GM12874 (cell line): Measurements from ENCODE around the gene OSBPL9.

Experiments
- CTCF ChIP-seq: IDR thresholded peaks from 2 replicates; pipeline ENCODE4 v1.5.1; 2011; ENCODE audit warnings: low read depth, mild to moderate bottlenecking, control low read depth, low read length, moderate library complexity; ENCODE audit not compliant: insufficient read depth

OSBPL9 gene

DNA sequence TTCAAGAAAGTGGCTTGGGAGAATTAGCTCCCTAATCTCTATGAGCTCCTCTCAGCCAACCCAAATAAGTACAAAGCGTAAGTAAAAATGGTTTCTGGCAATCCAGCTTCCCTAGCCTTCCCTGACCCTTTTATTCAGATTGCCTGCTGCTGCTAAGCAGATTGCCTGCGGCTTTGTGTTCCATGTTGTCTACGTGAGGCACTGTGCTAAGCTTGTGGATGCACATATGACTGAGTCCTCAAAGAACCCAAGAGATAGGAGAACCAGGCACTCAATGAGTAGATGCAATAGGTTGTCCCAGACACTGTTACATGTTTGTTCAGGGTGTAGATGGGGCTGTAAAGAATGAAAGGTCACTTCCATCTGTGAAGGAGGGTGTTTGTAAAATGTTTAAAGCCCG lies 6.3 kb upstream of the OSBPL9 start:
- no peak for TF ChIP-seq CTCF

DNA sequence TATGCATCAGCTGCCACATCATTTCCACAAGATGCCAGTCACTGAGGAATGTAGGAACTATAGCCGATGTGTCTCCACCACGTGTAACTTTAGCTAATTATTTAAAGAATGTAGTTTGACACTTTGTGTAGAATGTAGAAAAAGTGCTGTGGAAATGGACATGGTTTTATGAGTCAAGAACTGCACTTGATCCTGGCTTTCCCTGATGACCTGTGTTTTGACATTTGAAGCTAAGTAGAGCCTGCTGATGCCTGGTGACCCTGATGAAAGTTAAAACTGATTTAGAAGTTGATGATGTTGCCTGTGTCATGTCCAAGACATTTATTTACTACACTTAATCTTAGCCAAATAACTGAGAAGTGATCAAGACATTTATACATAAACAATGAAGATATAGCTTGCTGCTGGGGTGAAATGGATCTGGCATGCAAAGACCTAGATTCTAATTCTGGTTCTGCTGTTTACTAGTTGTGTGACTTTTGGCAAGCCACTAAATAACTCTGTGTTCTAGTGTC lies 4.4 kb upstream of the OSBPL9 start:
- no peak for TF ChIP-seq CTCF

GRCh38 chr1:51615780-51616291 lies 1.1 kb upstream of the OSBPL9 start:
- TF ChIP-seq CTCF: no peak

DNA sequence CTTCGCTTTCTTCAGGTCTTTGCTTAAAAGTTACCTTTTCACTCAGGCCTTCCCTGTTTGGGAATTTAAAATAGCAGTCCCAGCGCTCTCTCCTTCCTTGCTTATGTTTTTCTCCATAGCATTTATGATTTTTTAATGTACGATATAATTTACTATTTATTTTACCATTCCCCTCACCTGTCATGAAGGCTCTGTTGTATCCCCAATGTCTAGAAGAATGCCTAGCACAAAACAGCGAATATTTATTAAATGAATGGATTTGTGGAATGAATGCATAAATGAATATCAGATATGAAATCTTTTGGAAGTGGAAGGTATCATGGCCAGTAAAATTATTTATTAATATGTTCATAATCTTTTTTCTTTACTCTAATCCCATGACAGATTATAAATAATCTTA lies 402 bp upstream of the OSBPL9 start:
- no peak for TF ChIP-seq CTCF

GRCh38 chr1:51618715-51619114 lies 1.8 kb downstream of the OSBPL9 start:
- no peak for TF ChIP-seq CTCF

GRCh38 chr1:51620470-51620869 lies 3.6 kb downstream of the OSBPL9 start:
- TF ChIP-seq CTCF: no peak

DNA sequence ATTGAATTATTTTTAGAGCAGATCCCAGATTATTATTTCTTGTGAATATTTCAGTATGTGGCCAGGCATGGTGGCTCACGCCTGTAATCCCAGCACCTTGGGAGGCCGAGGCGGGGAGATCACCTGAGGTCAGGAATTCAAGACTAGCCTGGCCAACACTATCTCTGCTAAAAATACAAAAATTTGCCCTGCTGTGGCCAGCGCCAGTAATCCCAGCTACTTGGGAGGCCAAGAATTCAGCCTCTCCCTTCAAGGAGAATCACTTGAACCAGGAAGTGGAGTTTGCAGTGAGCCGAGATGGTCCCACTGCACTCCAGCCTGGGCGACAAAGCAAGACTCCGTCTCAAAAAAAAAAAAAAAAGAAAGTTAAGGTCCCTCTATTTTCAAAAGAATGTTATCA lies 4.3 kb downstream of the OSBPL9 start:
- no peak for TF ChIP-seq CTCF
